ENCODE data around the gene NNAT. TPM values are rescaled to one million over a fixed set of nuclear protein-coding genes. Genes with fewer than 3 reads are reported as not detected.

Gene NNAT
- total RNA-seq, 1 donor from 2014 or later = 0.35 TPM

DNA sequence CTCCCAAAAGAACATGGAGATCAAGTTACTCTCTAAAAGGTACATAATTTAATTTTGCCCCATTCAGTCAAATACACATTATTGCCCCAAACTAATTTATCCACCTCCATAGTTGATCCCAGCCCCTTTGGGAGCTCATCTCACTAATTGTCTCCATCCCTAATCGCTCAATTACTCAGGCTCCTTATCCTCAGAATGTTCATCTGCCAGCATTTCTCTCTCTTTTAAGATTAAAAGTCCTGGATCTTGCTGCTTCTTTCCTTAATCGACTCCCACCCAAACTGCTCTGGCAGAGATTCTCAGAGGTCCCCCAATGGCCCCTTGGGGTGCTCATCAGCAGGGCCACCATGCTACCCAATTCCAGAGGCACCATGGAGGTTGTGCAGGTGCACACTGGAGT, 18.4 kb upstream of the NNAT start:
- DNase-seq (ENCODE audit: low read depth) = no peak

DNA sequence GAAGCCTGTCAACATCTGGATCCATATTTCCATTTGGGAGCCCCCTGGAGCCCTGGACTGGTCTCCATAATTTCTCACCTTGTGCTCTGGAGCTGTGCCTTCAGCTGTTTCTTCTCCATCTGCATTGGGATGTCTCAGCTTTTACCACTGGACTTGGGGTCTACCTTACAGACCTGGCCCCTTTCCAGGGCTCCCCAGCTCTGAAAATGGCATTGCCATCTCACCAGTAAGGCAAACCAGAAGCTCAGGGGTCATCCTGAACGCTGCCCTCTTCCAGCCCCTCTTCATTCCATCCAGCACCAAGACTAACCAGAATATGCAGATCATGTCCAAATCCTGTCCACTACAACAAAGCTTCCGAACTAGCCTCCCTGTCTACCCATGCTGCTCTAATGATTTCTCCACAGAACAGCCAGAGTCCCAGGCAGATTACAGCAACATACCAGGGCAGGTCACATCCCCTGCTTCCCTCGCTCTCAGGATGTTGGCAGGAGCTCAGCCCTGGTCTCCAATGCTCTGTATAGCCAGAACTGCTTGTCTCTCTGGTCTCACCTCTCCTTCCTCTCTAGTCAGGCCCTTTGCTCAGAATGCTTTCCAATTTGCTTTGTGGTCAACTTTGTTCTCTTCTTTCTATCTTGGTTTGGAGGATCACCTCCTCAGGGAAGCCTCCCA, 17.7 kb upstream of the NNAT start:
- no peak for DNase-seq (ENCODE audit: low read depth)

DNA sequence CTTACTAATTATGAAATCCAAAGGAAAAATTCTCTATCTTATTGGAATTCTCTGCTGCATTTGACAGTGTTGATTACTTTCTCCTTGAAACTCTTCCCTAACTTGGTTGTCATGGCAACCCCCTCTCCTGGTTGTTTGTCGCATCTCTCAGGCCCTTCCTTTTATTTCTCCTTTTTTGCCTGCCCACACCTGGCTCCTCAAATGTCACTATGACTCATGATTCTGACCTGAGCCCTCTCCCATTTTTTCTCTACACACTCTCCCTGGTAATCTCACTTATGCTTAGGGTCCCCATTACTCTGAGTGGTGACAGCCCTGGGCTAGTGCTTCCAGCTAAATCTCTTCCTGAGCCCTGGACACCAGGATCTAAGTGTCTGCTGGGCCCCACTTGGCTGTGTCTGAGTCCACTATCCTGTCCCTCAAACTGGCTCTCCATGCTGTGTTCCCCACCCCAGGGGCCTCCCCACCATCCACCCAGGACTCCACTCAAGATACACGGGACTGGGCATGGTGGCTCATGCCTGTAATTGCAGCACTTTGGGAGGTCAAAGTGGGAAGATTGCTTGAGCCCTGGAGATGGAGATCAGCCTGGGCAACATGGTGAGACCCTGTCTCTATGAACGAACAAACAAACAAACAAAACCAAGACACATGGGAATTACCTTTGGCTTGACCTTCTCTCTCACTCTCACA, 16.5 kb upstream of the NNAT start:
- DNase-seq (ENCODE audit: low read depth) = no peak

DNA sequence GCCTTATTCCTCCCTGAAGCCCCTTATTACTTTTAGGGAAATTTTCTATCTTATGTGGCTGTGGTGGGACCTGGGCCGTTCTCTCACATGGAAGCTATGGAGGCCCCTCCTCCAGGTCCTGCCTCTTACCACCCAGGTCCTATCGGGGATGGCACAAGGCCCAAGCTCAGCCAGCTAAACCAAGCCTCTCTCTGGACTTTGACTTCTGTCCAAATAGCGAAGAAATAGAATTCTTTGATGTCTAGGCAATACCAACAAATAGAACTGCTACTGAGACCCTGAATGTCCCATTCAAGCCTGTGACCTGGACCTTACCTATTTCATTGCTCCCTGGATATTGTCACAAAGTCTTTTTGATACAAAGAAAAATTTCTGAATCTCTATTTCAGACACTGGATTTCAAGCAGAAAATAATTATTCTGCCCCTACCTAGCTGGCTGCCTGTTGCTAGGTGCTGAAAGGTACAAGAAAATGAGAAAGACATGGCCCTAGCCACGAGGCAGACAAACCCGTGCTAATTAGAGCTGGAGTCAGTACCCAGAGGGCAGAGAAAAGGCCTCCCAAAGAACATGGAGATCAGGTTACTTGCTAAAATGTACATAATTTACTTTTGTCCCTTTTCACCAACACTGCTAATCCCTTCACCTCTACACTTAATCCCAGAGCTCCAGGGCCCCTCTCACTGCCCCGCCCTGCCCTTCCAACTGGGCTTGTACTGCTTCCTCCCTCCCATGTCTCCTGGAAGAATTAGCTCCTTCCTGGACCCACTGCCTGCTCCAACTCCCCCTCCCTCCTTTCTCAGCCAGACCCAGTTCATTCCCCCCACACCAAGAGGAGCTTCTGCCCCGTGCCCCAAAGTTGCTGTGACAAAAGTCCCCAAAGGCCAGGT, 15.5 kb upstream of the NNAT start:
- DNase-seq (ENCODE audit: low read depth) = no peak

DNA sequence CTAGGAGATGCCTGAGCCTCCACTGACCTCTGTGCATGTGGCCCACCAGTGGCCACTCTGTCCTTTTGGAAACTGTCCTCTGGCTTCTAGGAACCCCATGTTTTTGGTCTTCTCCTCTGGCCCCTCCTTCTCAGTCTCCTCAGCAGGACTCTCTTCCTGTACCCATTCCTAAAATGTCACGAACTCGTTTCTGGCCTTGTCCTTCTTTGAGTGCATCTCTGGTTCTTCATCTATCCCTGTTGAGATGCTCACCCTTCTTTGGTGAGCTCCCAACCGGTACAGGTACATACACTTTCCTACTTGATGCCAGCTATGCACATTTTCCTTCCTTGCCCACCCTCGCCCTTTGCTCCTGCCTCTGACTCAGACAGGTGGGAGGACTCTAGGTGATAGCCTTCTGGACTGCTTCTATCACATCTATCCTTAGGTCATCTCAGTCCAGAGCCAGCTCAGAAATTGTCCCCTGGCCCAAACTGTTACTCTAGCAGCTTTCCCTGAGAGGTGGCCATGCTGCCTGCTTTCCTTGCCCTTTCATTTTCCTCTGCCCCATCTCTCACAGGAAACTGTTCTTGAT, 14.8 kb upstream of the NNAT start:
- DNase-seq (ENCODE audit: low read depth) = no peak

DNA sequence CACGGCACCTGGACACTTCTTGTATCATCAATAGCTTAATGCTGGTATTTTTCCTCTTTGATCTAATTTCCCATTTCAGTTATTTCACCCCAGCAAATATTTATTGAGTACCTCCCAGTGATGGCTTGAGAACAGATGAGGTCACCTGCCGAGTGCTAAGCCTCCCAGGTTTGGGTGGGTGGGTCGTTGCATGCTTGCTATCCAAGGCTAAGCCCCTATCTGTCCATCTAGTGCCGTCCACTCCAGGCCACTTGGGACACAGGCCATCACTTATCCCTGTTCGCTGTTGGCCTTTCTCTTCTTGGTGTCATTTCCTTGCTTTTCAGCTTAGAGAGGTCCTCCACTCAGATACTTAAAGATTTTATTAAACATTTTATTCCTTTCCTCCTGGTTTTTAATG, 10.8 kb upstream of the NNAT start:
- DNase-seq (ENCODE audit: low read depth) = no peak

DNA sequence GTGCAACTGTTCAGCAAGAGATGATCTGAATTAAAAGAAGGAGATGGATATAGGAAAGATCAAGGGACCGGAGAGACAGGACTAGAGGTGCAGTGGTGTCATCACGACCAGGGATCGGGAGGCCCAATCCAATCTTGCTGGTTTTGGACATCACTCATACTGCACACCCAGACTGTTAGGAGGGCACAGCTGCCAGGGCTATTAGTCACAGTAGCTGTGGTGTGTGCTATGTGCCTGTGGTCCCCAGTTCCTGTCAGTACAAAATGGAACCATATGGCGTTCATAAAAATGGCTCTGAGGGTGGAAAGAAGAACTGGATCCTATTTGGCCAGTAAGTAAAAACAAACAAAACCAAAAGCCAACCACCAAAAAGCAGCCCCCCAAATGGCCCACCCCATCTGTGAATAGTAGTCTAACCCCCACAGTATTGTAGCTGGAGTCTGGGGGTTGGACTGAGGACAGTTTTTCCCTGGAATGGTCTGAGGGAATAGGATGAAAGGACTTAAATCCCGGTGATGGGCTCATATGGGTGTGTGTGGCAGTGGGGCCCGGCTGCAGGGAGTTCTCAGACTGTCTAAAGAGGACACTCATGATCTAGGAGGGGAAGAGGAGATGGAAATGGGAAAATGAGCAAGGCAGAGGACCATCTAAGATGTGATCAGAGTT, 9.3 kb upstream of the NNAT start:
- no peak for DNase-seq (ENCODE audit: low read depth)

DNA sequence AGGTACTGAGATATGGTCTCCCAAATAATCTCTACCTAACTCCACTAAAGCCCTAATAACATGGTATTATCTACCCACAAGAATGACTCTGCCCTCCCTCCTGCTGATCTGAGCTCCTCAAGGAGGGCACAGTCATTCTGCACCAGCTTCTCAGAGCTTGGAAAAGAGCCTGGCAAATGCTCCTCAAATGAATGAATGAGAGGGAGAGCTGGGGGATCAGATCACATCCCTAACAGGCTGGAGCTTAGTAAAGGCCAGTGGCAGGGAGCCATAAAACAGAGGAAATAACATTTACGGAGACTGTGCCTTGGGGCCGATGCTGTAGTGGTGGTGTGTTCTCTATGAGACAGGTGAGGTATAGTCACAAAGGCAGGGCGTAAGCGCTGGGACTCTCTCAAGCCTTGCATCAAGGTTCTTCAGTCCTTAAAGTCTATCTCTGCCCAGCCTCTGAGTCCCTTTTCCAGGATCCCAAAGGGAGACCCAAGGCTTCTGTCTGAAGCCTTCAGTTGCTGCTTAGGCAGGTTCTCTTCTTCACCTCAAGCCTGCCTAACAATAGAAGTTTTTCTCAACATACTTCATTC, 7.2 kb upstream of the NNAT start:
- no peak for DNase-seq (ENCODE audit: low read depth)

DNA sequence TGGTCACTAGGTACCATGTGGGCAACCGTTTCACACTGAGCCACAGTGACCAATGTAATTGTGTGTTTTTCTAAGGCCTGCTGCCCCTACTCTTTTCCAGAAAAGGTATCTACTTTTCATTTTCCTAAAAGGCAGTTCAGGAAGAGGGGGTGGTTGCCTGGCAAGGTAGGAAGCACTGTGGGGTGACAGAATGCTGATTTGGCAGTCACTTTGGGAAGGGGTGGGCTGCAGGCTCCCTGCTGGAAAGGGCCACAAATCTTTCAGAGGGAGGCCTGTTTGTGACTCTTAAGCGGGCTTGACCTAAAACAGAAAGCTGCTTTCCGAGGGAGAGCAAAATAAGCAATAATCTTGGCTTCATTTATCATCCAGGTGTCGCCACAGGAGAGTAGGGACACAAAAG, 5.2 kb upstream of the NNAT start:
- DNase-seq (ENCODE audit: low read depth) = no peak

DNA sequence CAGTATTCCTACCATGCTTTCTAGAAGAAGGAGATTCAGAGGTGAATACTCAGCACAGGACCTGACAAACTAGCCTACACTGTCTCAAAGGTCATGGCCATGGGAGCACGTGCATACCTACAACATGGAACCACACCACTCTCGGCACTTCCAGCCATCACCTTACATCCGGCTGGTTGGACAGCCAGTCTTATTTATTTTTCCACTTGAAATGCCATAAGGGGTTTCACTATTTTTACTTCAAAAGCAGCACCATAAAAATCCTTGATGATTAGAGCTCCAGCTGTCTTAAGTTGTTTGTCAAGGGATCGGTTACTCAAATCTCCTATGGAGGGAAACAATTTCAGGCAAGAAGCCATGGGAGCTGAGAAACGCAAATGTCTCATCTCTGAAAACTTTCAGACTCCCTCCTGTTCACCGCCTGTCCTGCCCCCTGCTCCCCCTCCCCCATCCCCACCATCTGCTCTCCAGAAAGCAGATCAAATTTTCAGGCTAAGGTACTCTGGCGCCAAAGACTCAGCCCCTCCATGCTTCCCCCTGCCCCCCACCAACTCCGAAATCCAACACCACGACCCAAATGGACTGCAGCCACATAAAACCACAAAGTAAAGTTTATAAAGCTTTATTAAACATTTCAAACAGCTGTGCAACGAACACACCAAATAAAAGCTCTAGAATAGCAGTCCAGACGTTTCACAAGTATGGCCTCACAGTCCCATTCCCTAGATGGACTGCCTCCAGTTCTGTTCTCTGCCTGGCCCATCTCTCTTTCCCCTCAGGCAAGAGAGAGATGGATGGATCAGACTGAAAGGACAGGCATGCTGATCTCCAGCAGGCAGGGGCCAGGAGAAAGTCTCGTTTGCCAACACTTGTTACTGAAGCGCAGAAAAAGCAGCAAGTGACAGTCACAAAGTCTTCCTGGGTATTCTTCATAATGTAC, 4.0 kb upstream of the NNAT start:
- DNase-seq (ENCODE audit: low read depth) = no peak

DNA sequence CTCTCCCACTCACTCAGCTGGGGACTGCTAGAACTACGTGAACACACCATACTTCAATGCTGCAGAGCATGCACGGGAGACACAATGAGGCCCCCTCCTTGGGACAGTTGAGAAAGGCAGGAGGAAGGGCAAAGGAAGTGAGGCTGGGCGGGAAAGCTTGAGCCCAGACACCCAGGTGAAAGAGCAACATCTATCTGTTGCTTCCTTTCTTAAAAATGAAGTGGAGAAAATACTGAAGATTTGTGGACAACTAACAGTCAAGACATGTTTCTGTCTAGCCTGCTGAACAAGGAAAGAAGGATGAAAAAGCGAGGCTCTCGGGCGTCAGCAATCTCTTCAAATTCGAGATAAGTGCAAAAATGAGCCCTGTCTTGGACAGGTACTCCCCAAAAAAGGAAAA, 3.0 kb upstream of the NNAT start:
- DNase-seq (ENCODE audit: low read depth) = no peak

DNA sequence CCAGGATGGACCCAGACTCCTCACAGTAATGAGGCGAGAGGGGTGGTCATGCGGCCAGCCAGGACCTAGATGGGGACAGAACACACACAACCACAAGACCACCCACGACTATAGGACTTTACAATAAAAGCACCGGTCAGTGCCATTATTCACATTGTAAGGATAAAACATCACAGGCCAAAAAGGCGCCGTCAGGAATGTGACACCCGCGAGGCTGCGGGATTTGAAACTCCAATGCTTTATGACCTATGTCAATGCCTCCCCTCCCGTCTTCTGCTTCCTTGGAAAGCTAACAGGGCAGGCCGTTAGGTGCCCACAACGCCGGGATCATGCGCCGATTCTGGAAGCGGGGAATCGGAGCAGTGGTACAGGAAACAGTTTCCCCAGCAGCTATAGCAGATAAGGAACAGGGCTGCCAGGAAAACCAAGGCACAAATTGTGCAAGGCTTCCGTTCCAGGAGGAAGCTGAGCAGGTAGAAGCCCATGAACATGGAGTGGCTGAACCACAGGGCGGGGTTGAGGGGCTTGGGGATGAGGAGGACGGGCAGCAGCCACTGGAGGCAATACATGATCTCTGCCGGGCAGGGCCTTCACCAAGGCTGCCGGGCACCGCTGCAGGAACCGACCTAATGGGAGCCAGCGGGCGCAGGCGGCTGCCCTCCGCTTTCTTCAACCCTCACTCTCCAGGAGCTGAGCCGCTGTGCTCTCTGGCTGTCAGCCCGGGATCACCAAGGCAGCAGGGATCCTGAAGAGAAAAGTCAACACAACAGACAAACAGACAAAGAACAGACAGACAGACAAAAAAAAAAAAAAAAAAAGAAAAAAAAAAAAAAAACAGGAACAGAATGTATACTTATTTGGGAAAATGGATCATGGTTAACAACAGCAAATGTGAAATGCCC, 2.2 kb upstream of the NNAT start:
- DNase-seq (ENCODE audit: low read depth) = no peak

DNA sequence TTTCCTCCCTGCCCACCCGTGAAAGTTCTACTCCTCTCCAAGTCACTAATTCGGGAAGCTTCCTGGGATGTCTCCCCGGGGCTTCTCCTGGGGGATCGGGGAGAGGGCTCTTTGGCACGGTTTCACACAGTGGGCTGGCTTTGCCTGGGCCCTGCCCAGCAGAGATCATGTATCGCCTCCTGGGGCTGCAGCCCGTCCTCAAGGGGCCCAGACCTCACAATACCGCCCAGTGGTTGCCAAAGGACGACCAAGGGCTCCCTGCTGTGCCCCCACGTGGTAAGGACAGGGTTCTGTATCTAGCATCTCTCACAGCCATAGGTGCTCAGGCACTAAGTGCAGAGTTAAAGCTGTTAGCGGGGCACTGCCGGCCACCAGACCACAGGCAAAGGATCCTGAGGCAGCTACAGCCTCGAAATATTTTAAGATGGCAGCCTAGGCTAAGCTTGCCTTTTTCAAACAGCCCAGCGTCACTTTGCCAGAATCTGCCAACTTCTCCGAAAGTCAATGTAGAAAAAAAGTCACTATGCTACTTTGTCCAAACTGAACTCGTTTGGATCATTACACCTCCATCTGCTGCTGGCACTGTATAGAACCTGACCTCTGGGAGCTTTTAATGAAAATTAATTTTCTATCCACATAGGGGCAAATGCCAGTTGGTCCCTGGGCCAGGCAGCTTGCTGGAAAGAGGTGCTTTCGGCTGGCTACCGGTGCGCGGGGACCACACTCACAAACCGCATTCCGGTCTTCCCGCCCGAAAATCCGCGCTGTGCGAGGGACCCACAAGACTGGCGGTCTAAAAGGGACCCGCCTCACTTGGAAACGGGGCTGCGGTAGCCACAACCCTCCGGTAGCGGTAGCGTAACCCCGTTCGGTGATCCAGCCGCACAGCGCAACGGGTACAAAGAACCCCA, 1.3 kb upstream of the NNAT start:
- no peak for DNase-seq (ENCODE audit: low read depth)

DNA sequence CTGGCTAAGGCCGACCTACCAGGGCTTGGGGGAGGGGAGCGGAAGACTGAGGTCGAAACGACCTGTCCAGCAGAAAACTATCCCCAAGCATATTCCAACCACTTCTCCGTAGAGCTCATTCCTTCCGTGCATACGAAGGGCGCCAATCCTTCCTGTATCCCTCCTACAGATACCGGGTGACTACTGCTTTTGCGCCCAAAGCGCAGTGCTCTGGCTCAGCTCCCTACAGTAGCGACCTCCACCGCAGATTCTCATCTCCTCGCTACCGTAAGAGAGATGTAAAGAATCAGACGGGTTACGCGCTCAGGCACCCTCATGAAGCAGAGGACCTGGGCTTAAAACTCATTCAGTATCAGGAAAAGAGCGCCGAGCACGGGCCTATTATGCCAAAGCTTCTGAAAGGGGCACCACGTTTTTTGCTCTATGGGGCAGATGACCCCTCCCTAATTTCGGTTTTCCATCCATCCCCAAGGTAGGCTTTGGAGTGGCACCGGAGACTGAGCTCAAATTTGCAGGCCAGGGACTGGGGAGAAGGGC, 563 bp upstream of the NNAT start:
- DNase-seq (ENCODE audit: low read depth) = no peak

DNA sequence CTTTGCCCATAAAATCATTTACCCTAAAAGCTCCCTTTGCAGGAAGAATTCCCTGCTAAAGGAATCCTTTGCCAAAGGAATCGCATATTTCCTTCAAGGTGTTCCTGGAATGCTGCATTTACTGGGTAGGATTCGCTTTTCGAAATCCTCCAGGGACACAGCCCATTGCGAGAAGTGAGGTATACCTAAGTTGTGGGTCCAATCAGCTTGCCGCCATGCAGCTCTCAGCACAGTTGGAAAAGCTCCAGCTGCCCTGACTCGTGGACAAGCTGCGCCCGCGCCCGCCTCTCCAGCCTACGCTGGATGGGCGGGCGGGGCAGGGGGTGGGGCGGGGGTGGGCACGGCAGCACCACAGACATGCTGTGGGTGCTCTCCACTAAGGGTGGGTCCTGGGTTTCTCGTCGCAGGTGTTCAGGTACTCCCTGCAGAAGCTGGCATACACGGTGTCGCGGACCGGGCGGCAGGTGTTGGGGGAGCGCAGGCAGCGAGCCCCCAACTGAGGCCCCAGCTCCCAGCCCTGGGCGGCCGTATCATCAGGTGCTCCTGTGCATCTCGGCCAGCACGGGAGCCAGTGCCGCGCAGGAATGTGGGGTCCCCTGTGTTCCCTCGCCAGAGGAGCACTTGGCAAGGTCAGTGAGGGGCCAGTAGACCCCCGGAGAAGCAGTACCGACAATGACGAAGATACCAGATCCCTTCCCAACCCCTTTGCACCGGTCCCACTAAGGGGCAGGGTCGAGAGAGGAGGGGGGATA, 1.4 kb downstream of the NNAT start:
- peak; percentile 44 for DNase-seq (ENCODE audit: low read depth)

DNA sequence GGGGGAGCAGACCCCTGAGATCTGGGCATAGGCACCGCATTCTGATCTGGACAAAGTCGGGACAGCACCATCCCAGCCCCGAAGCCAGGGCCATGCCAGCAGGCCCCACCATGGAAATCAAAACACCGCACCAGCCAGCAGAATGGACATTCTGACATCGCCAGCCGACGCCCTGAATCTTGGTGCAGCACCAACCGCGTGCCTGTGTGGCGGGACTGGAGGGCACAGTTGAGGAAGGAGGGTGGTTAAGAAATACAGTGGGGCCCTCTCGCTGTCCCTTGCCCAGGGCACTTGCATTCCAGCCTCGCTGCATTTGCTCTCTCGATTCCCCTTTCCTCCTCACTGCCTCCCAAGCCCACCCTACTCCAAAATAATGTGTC, 2.0 kb downstream of the NNAT start:
- DNase-seq (ENCODE audit: low read depth) = no peak

All from renal cortical epithelial cell (primary cell).